Mammary epithelial cell (primary cell): Measurements from ENCODE around the gene HCLS1.

Experiments used
- EZH2 ChIP-seq: IDR thresholded peaks from 2 replicates; pipeline ENCODE4 v1.6.1; 2012; ENCODE audit warnings: low read length, inconsistent platforms, borderline replicate concordance
- TF ChIP-seq, protein P1 (sequence below), 2 donors: IDR thresholded peaks in 1 of 2; conservative IDR thresholded peaks in 1 of 2; 2 replicates each; pipeline ENCODE4 v1.5.1; 2011 to 2012; ENCODE audit warnings: inconsistent platforms in 2 of 2, low read length in 2 of 2, mild to moderate bottlenecking in 2 of 2, control low read depth in 1 of 2, low read depth in 1 of 2; ENCODE audit not compliant: insufficient read depth in 1 of 2; ENCODE audit errors: extremely low read depth in 1 of 2

DNA sequence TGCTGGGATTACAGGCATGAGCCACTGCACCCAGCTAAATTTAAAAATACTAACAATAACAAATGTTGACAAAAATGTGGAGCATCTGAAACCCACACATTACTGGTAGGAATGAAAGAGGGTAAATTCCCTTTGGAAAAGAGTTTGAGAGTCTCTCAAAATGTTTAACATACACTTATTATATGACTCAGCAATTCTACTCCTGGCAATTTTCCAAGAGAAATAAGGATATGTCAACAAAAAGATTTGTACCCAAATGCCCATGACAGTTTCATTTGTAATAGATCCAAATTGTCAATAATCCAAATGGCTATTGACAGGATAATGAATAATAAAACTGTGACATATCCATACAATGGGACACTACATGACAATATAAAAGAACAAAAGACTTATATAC is 9.0 kb downstream of the HCLS1 start:
- TF ChIP-seq, protein P1, sequence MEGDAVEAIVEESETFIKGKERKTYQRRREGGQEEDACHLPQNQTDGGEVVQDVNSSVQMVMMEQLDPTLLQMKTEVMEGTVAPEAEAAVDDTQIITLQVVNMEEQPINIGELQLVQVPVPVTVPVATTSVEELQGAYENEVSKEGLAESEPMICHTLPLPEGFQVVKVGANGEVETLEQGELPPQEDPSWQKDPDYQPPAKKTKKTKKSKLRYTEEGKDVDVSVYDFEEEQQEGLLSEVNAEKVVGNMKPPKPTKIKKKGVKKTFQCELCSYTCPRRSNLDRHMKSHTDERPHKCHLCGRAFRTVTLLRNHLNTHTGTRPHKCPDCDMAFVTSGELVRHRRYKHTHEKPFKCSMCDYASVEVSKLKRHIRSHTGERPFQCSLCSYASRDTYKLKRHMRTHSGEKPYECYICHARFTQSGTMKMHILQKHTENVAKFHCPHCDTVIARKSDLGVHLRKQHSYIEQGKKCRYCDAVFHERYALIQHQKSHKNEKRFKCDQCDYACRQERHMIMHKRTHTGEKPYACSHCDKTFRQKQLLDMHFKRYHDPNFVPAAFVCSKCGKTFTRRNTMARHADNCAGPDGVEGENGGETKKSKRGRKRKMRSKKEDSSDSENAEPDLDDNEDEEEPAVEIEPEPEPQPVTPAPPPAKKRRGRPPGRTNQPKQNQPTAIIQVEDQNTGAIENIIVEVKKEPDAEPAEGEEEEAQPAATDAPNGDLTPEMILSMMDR (conservative IDR thresholded peaks at IDR 0.05 in 1 of 2, IDR thresholded peaks at IDR 0.05 in 1 of 2; ENCODE audit: extremely low read depth in 1 of 2, insufficient read depth in 1 of 2, low read depth in 1 of 2, low read length in 2 of 2) = no peak
- no peak for TF ChIP-seq EZH2
